NCI-H526 (cell line): ENCODE results near the gene GRAMD1A.
"Not testable (repeated sequence)": the region's sequence is repeated elsewhere in the genome, so short reads cannot be mapped to it uniquely, and the experiment has no call there.

ENCODE experiments used
- DNase-seq, 2 experiments: peaks; one replicate each; lab custom pipeline; 2025; lab: John Stamatoyannopoulos, UW

Gene GRAMD1A

DNA sequence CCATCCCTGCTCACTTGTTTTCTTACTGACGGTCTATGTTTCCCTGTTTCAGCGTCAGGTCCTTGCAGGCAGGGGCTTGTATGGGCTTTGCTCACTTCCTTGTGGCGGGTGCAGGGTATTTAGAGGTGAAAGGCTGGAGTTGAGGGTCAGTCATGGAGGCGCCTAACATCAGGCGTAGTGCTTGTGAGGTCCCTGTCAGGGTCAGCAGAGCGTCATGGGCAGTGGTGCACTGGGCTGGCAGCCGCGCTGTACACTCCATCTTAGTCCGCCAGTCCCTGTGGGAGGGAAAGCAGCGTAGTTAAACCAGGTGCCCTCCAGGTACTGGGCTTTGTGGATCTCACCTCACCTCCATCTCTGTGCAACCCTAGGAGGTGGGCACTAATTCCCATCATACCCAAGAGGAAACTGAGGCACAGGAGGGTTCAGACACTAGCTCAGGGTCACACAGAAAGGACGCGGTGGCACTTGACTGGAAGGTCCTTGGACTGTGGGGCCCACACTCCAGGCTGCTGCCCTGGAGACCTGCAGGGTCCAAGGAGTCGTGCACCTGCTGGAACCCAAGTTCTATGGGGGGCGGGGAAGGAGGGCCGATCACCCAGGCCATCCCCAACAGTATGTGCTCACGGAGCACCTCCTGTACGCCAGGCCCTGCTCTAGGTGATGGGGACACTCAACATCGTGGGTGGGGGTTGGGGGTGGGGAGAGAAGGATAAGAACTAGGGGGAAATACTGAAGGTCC lies 4.6 kb downstream of the GRAMD1A start:
- no peak for DNase-seq

DNA sequence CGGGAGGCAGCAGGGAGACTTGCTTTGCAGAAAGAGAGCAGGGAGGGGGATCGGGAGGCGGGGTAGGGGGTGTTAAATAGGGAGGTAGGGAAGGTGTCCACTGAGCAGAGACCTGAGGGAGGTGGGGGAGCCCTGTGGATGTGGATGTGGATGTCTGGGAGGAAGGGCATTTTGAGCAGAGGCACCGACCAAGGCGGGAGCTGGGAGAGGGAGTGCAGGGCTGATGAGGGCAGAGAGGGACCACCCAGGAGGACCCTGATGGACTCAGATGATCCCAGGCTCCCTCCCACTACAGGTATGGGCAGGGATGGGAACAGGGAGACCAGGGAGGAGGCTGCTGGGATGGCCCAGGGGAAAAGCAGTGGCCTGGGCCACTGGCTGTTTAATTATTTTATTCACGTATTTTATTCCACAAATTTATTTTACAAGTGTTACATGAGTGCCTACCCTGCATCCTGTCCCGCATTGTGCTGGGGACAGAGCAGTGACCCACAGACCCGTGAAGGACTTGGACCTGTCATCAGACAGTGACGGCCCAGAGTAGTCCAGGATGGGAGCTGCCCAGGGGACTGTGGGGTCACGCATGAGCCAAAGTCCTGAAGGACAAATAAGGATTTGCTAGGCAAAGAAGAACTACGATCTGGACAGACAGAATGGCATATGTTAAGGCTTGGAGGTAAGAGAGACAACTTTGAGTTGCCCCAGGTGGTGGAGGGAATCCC lies 5.3 kb downstream of the GRAMD1A start:
- no peak for DNase-seq

DNA sequence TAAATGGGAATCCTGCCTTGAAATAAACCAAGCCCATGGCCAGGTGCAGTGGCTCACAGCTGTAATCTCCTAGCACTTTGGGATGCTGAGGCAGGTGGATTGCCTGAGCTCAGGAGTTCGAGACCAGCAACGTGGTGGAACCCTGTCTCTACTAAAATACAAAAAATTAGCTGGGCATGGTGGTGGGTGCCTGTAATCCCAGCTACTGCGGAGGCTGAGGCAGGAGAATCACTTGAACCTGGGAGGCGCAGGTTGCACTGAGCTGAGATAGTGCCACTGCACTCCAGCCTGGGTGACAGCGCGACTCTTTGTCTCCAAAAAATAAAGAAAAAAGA lies 5.9 kb downstream of the GRAMD1A start:
- DNase-seq, result not testable (repeated sequence)

DNA sequence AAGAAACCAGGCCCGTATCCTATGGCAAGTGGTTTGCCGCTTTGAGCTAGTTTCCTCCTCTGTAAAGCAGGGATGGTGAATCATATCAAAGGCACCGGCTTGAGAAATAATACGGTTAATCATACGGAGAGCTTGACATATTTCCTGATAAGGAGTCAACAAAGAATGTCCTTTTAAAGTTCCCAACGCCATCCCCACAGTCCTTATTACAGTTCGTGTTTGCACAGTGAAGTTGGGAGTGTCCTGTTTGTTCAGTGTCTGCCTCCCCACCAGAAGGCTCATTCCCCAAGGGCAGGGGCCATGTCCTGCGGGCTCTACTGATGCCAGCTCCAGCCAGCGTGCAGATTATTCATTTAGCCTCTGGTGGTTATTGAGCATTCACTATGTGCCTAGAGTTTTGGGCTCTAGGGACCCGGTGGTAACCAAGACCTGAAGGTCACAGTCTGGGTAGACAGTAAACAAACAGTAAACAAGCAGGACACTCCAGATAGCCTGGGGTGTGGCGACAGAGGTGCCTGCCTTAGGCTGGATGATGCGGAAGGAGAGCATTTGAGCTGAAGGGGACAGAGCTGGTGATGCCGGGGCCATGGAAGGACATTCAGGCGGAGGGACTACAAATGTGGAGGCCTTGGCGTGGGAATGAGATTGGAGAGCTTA lies 6.3 kb downstream of the GRAMD1A start:
- no peak for DNase-seq

DNA sequence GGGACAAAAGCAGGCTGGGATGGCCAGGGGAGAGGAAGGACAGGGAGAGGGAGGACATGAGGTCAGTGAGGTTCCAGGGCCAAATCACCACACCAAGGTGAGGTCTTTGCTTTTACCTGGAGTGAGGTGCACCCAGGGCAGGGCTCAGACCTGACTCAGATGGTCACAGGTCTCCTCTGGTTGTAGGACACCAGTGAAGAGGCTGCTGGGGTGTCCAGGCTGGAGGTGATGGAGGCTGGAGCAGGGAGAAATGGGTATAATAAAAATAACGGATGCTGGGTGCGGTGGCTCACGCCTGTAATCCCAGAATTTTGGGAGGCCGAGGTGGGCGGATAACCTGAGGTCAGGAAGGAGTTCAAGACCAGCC lies 6.9 kb downstream of the GRAMD1A start:
- DNase-seq, result no peak

DNA sequence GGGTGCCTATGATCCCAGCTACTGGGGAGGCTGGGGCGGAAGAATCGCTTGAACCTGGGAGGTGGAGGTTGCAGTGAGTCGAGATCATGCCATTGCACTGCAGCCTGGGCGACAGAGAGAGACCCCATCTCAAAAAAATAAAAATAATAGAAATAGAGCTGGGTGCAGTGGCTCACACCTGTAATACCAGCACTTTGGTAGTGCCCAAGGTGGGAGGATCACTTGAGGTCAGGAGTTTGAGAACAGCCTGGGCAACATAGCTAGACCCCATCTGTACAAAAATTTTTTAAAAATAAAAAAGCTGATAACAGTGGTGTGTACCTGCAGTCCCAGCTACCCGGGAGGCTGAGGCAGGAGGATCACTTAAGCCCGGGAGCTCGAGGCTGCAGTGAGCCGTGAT lies 7.3 kb downstream of the GRAMD1A start:
- not testable (repeated sequence) for DNase-seq

DNA sequence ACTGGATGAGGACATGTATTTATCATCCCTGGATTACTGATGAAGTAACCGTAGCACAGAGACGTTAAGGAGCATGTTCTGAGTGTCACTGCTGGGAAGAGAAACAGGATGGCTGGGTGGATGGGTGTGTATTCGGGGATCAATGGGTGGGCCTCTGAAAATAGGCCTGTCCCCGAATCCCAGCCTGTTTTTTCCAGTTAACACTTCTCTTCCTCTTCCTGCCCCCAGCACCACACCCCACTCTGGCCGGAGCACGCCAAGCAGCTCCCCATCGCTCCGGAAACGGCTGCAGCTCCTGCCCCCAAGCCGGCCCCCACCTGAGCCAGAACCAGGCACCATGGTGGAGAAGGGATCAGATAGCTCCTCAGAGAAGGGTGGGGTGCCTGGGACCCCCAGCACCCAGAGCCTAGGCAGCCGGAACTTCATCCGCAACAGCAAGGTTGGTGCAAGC lies 8.8 kb downstream of the GRAMD1A start:
- DNase-seq, result no peak

DNA sequence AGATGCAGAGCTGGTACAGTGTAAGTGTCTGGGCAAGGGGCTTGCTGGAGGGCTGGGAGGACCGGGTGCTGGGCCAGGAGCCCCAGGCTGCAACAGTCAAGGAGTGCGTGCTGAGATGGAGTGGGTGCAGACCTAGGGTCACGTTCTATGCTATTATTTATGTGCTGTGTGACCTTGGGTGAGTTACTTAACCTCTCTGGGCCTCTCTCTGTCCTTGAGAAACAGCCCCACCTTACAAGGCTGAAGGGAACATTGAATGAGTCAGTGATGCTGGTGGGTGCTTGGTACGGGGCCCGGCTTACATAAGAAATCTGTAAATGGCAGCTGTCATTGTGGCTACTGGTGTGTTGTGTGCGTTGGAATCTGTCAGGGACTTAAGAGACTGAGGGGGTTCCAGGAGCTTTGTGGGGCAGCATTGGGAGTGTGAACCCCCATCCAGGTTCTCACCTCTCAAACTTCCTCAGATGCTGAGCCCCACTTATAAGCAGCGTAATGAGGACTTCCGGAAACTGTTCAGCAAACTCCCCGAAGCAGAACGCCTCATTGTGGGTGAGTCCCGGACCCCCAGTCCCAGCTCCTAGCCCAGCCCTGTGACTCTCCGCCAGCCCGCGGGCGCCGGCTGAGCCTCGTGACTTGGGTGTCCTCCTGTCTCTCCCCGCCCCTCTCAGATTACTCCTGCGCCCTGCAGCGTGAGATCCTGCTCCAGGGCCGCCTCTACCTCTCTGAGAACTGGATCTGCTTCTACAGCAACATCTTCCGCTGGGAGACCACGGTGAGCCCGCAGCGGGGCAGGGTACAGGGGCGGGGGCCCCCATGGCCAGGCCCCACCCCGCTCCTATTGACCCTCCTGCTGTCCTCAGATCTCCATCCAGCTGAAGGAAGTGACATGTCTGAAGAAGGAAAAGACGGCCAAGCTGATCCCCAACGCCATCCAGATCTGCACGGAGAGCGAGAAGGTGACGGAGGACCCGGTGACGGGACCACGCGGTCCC lies 9.6 kb downstream of the GRAMD1A start:
- DNase-seq, result no peak

DNA sequence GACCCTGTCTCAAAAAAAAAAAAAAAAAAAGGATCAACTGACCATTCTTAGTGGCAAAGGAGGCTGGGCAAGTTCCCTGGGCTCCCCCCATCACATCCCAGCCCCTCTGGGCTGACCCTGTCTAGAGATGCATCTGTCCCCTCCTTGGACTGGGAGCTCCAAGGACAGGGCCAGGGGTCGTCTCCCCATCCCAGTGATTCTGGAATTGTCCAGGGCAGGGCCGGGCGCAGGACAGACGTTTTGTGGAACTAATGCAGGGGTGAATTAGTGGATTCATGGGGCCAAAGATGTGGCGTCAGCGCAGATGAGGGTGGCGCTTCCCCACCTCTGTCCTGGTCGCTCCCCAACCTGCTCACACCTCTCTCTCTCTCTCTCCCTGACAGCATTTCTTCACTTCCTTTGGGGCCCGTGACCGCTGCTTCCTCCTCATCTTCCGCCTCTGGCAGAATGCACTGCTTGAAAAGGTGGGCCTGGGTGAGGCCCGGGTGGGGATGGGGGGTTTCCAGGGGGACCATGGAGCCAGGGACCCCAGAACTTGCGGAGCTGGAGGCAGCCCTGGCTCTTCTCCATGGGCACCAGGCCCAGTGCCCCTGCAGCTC lies 11.1 kb downstream of the GRAMD1A start:
- no peak for DNase-seq

DNA sequence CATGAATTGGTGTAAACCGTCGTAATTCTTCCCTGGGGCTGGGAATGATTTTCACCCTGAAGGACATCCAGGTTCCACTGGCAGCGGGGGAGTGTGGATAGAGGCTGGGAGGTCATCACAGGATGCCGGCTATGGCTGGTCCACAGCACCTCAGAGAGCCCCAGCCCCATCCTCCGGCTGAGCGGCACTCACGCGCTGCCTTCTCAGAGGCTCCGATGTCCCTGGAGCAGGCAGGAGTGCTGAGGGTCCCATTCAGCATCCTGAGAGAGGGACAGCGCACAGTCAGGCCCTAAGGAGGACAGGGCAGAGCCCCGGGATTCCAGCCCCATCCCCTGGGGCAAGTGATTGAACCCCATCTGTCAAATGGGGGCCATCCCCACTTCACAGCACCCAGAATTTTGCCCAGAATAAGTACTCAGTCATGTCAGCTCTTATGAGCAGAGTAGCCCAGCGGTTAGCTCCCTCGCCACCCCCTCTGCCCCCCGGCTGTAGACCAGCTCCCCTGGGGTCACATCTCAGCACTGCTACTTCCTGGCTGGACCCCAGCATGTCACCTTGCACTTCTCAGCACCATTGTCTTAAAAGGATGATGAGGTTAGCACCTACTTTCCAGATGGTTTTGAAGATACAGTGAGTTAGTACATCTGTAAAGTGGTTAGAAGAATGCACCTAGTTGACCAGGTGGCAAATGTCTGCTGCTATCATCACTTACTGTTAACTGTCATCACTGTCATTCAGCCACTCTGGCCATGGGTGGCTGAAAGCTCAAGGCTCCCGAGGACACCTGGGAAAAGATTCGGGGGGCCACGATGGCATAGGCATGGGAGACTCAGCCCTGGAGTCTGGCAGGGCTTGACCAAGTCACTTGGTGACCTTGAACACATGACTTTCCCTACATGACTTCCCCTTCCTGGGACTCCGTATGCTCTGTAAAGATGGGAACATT lies 11.9 kb downstream of the GRAMD1A start:
- no peak for DNase-seq

DNA sequence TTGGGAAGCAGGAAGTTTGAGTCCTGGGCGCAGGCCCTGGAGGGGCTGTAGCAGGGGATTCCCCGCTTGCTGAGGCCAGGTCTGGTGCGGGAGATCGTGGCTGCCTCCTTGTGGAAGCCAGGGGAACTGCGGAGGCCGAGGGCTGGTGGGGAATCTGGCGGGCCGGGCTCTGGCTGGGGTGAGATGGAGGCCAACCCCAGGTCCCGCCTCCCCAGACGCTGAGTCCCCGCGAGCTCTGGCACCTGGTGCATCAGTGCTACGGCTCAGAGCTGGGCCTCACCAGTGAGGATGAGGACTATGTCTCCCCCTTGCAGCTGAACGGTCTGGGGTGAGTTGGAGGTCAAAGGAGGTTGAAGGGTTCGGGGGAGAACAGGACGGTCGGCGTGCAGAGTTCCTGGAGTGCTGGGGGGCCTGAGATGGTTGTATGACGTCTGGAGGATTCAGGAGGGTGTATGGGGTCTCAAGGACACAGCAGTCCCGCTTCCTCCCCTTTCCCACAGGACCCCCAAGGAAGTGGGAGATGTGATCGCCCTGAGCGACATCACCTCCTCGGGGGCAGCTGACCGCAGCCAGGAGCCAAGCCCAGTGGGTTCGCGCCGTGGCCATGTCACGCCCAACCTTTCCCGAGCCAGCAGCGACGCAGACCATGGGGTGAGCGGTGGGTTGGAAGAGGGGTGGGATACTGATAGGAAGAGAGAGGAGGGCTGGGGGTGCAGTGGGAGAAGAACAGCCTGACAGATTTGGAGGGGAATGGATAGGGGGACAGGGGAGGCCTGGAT lies 13.1 kb downstream of the GRAMD1A start:
- peak in 1 of 2 experiments; percentile 74 for DNase-seq

DNA sequence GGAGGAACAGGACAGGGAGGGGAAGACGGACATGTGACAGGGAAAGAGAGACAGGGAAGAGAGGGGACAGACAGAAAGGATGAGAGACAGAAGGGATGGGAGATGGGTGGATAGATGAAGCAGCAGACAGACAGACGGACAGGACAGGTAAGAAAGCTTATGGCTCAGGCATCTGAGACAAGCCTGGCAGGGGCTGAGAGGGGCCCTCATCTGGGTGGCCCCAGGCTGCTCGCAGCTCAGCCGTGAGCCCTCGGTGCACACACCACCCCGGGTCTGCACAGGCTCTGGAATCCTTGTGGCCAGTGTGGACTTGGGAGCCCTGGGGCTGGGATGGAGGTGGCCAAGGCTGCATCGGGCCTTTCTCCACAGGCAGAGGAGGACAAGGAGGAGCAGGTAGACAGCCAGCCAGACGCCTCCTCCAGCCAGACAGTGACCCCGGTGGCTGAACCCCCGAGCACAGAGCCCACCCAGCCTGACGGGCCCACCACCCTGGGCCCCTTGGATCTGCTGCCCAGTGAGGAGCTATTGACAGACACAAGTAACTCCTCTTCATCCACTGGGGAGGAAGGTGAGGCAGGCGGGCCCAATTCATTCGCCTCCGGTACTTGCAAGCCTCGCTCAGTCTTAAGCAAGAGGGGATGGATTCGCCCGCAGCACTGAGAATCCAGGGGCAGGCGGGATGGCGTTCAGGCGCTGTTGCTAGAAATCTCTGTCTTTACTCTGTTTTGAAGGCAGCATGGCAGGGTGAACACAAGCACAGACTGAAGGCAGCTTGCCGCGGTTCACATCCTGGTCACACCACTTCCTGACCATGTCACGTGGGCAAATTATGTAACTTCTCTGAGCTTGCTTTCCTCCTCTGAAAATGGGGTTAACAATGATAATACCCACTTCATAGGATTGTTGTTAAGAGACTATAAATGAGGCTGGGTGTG lies 14.0 kb downstream of the GRAMD1A start:
- no peak for DNase-seq

DNA sequence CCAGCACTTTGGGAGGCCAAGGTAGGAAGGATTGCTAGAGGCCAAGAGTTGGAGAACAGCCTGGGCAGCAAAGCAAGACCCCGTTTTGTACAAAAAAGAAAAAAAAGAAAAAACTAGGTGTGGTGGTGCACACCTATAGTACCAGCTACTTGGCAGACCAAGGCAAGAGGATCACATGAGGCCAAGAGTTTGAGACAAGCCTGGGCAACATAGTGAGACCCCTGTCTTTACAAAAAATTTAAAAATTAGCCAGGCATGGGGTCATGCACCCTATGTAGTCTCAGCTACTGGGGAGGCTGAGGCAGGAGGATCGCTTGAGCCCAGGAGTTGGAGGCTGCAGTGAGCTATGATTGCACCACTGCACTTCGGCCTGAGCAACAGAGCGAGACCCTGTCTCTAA lies 14.7 kb downstream of the GRAMD1A start:
- not testable (repeated sequence) for DNase-seq

DNA sequence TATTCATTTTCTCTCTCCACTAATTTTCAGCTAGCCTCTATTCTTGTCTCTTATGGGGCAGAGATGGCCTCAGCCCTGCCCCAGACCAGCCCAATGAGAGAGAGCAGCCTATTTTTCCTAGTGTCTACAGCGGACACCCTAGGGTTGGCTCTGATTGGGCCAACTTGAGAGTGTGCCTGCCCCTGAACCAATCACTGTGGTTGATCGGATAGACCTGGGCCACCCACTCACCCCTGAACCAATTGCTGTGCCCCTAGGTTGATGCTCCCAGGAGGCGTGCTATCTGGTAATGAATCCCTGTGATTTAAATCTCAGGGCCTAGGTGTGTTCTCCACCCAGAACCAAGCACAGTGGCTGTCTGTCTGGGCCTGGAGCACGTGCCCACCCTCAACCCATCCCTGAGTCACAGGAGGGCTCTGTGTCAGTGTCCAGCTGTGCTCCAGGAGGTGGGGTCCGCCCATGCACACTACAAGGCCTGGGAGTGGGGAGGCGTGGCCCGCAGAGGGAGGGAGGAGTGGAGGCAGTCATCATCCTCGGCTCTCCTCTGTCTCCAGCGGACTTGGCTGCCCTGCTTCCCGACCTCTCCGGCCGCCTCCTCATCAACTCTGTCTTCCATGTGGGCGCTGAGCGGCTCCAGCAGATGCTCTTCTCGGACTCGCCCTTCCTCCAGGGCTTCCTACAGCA lies 15.3 kb downstream of the GRAMD1A start:
- DNase-seq, result no peak

DNA sequence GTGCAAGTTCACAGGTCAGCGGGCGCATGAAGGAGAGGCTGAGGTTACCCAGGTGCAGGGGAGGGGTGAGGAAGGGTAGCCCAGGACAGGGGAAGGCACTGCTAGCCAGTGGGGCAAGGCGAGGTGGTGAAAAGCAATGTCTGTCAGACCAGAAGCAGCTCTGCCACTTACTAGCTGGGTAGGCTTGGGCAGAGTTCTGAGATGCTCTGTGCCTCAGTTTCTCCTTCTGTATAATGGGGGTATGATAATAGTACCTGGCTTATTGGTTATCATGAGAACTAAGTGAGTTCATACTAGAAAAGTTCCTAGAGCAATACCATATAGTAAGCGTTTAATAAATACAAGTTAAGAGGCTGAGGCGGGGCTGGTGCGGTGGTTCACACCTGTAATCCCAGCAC lies 15.8 kb downstream of the GRAMD1A start:
- DNase-seq, result no peak

DNA sequence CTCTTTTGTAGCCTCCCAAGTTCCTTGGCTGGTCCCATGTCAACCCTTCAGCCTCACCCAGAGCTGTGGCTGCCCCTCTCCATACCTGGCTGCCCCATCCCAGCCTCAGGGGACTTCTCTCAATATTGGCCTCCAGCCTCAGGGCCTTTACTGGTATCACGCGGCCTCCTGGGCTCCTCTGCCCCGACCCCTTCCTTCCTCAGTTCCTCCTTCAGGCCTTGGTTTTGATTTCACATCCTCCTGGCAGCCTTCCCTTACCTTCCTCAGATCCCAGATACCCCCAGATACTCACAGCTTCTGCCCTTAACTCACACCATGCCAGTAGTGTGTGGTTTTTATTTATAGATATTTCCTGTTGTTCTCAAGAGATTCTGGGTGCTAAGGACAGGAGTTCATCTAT lies 17.4 kb downstream of the GRAMD1A start:
- no peak for DNase-seq

DNA sequence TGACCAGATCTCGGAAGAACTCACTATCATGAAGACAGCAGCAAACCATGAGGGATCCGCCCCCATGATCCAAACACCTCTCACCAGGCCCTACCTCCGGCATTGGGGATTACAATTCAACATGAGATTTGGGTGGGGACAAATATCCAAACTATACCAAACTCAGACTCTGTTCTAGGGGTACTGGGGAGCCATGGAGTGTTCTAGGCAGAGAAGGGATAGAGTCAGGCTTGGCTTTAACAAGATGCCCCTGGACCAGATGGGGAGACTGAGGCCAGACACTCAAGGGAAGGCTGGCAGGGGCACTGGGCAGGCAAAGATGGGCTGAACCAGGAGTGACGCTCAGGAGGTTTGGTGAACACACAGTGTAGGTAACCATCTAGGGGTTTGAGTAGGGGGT lies 18.3 kb downstream of the GRAMD1A start:
- no peak for DNase-seq

DNA sequence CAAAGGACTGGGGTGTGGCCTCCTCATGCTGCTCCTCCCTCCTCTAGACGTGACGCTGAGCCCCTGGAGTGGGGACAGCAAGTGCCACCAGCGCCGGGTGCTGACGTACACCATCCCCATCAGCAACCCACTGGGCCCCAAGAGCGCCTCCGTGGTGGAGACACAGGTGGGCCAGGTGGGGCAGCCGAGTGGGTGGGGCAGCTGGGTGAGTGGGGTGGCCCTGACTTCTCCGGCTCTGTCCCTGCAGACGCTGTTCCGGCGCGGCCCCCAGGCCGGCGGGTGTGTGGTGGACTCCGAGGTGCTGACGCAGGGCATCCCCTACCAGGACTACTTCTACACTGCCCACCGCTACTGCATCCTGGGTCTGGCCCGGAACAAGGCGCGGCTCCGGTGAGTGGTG lies 19.0 kb downstream of the GRAMD1A start:
- no peak for DNase-seq
